Right renal cortex interstitium (tissue), 3 donors: ENCODE results near the gene MRRF. TPM values are rescaled to one million over a fixed set of nuclear protein-coding genes. Genes with fewer than 3 reads are reported as not detected.

Source experiments
- DNase-seq, 3 donors: peaks; one replicate each; pipeline ENCODE4 v3.0.0-alpha.2; 2013; ENCODE audit warnings: low read depth in 3 of 3, low spot score in 2 of 3
- polyA plus RNA-seq, 3 donors: library from polyadenylated mRNA; unstranded; fragments of 120-200 nt; gene quantifications; one replicate each; pipeline ENCODE4 v1.2.1, GENCODE V29; 2013; ENCODE audit not compliant: insufficient read length in 3 of 3

Gene MRRF
- polyA plus RNA-seq = 10 to 100 TPM; 42.8 to 46.3 (median 44.5) TPM

GRCh38 chr9:122264360-122265148 lies at the start of gene MRRF, which contains the start of gene RBM18:
MRRF (plus strand) TSS chr9:122264882; CDS start chr9:122270892, 6,010 bp downstream.
RBM18 (minus strand) TSS chr9:122264840; CDS start chr9:122261492, 3,348 bp downstream.
- peak; percentile 85 to 86 (median 85) for DNase-seq

GRCh38 chr9:122215663-122216062 lies 49.0 kb upstream of the MRRF start:
- DNase-seq = no peak

DNA sequence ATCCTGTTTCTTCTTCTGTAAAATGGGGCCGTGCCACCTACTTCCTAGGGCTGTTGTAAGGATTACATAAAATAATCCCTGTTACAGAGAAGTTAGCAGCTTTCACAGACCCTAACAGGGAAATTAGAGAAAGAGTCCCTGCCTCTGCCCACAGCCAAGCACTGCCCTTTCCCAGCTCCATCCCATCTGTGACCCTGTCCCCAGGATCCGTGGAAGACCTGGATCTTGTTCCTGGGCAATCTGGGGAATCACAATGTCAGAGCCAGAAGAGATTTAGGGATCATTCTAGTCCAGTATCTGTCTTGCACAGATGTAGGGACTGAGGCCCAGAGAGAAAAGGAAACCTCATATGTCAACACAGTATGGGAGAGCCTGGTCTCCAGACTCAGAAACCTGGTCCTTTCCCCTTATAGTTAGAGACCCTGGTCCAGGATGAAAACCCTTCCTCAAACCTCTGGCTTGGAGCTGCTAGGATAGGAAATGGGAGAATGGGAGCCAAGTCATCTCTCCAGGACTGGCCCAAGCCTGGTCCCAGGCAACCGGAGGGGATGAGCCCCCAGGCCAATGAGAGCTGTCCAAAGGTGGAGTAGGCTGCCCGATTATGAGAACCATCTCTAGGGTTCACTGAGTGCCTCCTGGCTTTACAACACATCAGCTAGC lies 48.4 kb upstream of the MRRF start:
- no peak for DNase-seq

- DNase-seq = no peak
These were observed 47.8 kb upstream of the MRRF start for GRCh38 chr9:122216798-122217418.

DNA sequence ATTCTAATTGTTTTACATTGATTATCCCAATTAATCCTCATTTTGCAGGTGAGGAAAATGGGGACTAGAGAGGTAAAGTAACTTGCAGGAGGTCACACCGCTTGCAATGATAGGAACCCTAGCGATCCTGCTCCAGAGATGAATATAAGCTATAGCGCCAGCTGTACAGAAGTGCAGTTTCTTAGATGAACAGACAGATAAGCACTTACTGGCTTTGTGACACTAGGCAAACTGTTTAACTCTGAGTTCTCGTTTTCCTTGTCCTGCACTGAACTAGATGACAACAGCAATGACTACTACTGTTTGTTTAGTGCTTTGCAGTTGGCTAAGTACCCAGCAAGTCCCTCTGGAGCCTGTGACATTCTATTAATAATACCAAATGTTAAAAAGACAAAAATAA lies 47.0 kb upstream of the MRRF start:
- DNase-seq = no peak

- DNase-seq = no peak
These were observed 46.4 kb upstream of the MRRF start for GRCh38 chr9:122218071-122218934.

GRCh38 chr9:122218935-122219855 lies 45.5 kb upstream of the MRRF start:
- DNase-seq = no peak

DNA sequence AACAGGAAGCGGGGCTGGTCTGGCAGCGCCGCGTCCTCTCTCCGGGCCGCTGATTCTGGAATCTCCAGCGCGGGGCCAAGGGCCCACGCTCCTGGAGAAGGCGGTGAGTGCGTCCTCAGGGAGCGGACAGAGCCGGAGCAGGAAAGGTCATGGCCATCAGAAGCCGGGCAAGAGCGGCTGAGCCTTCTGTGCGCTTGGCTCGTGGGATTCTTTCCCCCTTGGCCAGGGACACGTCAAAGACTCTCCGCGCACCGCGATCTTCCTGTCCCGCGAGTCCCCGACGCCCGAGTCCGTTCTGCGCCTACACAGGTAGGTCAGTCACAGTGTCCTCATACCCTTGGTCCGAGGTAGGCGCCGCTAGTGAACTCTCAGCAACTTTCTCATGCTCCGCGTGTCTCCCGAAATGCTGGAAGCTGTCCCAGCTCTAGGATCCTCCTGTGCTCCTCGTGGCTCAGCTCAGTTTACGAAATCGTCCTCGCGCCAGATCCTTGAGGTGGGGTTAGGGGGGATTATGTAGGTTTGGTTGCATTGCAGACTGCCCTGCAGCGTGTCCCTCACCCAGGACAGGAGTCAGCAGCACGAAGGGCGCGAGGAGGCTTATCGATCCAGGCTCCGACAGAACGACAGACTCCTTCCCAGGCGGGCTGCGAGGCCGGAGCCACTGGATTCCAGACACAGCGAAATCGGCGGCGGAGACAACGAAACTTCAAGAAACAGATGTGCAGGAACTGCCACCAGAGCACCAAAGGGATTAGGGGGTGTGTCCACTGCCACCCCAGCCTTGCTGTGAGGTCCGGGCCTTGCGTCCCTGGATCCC lies 44.6 kb upstream of the MRRF start:
- DNase-seq = no peak

GRCh38 chr9:122220673-122221182 lies 44.0 kb upstream of the MRRF start:
- no peak for DNase-seq

- DNase-seq = no peak
These were observed 43.4 kb upstream of the MRRF start for GRCh38 chr9:122221183-122221811.

DNA sequence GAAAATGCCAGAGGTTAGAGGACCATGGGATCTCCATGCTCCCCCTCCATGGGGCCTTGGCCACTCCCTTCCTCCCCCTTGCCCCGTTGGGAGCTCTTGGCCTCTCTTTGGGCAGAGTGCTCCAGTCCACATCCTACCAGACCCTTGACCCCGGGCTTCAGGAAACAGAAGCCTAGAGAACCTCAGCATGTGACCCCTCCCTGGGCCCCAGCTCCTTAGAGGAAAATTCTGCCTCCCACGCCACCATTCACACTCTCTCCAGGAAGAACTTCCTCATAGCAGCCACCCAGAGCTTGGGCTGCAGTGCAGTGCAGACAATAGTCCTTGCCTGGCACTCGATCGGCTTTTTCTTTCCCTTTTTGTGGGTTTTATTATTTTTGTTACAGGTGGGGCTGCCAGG lies 41.9 kb upstream of the MRRF start:
- DNase-seq = no peak

- no peak for DNase-seq
These were observed 41.2 kb upstream of the MRRF start for GRCh38 chr9:122223435-122223834.

- DNase-seq = no peak
These were observed 39.2 kb upstream of the MRRF start for GRCh38 chr9:122225312-122226141.

DNA sequence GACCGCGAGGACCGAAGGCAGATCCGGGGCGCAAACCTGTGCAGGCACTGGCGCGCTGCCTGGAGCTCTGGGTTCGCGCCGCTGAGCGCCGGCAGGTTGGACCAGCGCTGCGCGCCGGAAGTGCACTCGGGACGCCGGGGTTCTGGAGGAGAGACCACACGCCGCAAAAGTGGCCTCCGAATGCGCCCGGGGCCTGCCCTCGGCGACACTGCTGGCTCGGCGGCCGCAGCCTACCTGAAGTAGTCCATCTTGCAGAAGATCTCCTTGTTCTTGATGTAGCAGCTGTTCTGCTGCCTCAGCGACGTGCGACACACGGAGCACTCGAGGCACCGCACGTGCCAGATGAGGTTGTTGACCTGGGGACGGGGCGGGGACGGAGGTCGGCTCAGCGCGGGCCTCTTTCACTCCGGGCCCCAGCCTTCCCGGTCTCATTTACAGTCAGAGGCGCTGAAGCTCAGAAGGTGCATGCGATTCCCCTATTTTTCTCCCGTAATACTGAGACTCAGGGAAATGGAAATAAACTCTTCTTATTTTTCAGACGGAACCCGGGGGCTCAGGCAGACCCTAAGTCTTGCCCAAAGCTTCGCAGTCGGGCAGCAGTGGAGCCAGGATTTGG lies 38.4 kb upstream of the MRRF start:
- no peak for DNase-seq

DNA sequence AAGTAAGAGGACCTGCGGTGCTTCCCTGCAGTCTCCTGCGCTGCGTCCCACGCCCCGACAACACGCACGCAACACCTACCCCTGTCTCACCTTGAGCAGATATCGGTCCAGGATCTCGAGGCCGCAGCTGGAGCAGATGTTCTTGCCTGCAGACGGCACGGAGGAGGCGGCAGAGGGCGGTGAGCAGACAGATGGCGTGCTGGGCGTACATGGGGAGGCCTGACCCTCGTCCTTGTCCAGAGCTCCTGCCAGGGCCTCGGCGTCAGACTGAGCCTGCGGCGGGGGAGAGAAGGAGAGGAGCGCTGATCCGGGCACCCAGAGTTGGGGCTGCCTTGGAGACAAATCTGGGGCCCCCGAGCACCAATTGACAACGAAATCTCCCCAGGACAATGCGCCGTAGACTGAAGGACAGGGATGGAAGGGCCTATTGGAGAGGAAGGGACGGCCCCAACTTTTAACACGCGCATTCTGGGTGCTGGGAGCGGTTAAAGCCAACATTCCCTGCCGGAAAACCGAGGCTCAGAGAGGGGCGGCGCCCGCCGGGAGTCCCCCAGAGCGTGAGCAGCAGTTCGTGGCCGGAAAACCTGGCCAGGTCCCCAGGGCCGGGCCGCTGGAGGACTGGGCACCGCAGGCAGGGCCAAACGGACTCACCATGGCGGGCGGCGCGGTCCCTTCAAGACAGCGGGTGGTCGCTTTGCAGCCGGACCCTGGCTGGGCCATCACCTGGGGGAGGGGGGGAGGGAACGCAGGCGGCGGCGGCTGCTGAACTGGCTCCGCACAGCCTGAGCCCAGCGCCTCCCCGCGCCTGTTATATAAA lies 37.7 kb upstream of the MRRF start:
- no peak for DNase-seq

GRCh38 chr9:122227575-122227900 lies 37.1 kb upstream of the MRRF start:
- no peak for DNase-seq
